ENCODE measurements around the gene AAK1.
"Not testable (repeated sequence)": the region's sequence is repeated elsewhere in the genome, so short reads cannot be mapped to it uniquely, and the experiment has no call there.

Gene AAK1

DNA sequence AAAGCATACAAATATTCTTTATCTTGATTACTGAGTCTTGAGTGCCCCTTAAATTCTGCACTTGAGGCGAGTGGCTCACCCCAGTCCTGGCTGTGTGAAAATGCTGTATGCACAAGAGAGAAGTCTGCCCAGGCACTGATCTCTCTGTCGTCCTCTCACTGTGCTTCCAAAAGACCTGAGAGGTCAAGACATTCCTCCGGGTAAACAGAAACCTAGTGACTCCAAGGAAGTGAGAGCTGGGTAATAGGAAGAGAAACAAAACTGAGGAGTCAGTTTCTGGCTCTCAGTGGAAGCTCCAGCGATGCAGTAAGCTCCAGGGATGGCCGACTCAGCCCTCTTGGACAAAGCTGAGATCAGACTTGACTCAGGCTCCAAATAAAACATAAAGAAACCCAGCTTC is 70.9 kb downstream of the AAK1 start:
- DNase-seq (ENCODE audit: low spot score): no peak

DNA sequence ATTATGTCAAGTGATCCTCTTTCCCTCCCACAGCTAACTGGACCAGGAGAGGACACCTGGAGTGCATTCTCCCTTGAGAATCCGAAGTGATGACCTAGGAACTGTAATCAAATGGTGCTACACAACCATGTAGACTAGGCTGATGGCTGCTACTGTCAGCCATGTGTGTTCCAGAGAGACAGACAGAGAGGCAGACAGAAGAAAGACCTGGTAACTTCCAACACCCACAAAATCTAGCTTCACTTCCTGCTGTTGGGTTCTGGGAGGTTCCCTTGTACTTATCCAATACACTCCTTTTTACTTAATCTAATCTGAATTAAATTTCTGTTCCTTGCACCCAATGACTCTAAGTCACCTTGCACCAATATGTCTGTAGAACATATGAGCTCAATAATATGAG is 72.3 kb downstream of the AAK1 start:
- no peak for DNase-seq (ENCODE audit: low spot score)

DNA sequence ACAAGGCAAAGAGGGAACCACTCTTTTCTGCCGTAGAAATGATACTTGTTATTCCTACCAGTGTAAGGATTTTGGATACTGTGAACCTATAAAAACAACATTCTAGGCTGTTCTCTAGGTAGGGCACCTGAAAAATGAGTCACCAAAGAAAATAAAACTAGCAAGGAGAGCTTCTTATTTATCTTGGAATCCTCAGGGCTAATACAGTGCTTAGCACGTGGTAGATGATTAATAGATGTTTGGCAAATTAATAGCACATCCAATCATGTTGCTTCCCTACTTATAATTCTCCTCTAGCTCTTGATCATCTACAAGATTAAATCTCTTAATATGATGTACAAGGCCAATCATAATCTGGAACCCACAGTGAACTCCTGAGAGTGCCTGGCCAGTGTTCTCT is 73.1 kb downstream of the AAK1 start:
- no peak for DNase-seq (ENCODE audit: low spot score)

DNA sequence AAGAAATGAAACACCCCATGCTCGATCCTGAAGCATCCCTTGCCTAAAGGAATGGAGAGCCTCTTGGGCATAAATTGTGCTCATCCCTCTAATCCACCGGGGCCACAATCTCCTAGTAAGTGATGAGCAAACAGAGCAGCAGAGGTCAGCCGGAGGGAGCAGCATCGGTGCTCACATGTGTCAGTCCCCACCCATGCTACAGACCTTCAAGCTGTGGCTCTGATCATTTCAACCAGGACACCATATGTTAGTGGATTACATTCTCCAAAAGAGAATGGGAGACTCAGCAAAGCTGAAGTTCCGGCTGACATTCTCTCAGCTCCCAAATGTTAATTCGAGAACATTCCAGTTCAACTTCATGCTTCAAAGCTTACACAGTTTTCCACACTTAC is 75.6 kb downstream of the AAK1 start:
- DNase-seq (ENCODE audit: low spot score): no peak

DNA sequence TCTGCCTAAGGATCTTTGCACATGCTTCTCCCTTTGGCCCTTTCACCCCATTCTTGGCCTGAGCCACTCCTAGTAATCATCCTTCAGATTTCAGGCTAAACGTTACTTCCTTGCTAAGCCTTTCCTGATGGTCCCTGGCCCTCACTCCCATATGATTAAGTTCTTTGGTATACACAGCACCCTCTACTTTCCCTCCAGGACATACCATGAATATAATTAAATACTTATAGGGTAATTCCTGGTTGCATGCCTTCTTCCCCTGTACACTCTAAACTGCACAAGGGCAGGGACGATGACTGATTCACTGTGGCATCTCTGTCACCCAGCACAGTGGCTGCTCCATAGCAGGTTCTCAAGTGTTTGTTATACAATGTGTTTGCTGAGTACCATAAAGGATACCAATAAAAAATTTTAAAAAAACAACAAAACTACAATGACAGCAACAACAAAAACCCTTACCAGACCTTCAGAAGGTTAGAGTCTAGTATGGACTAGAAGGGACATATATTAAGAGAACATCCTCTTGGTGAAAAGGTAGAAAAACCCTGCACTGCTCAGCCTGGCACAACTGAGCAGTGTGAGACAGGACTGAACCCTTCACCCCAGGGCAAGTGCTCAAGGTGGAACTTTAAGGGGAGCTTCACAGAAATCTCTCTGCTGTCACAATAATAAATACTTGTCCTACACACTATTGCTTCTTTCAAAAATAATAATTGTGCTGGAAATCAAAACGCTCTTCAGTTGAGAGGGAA is 76.2 kb downstream of the AAK1 start:
- DNase-seq (ENCODE audit: low spot score): no peak

DNA sequence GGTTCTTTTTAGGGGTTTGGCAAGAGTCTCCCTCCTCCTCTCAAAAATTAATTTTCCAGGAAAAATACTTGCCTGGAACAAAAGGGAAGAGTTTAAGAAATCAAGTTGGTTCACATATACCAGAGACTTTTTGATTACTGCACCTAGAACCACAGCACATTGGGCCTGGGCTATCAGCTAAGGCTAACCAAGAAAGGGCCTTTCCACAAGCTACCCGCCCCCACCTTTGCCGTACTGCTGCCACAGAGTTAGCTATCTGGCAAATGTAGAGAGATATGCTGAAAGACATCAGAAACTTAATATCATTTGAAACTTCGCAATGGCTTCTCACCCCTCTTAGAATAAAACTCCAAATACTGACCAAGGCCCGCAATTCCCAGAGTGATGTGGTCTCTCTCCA is 76.9 kb downstream of the AAK1 start:
- no peak for DNase-seq (ENCODE audit: low spot score)

DNA sequence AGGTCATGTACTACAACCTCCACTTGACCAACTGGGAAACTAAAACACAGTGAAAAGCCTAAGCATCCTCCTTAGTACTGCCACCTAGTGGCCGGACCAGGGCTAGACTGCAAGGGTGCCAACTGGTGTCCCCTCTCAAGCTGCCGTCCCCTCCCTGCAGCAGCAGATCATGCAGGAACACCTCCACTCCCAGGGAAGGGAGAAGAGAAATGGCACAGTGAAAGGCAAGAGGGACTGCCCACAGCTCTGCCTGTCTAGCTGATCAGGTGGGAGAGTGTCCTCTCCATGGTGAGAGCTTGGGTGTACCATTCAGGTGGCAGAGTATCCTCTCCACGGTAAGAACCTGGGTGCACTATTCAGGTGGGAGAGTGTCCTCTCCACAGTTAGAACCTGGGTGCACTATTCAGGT is 78.1 kb downstream of the AAK1 start:
- DNase-seq (ENCODE audit: low spot score): peak; percentile 20

DNA sequence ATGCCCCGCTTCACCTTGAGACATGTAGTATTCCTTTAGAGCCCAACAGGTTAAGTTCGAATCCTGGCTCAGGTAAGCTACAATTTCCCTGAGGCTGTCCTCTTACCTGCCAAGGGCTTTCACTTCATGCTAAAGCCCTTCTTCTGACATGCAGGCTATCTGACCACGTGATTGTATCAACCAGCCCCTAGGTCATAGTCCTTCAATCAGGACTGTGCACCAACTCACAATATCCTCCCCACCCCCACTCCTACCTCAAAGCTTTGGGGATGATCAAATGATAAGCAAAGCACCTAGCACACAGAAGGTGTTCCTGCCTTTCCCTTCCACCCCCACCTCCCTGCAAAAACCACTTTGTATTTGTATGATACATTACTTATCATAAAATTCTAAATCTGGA is 78.9 kb downstream of the AAK1 start:
- no peak for DNase-seq (ENCODE audit: low spot score)

DNA sequence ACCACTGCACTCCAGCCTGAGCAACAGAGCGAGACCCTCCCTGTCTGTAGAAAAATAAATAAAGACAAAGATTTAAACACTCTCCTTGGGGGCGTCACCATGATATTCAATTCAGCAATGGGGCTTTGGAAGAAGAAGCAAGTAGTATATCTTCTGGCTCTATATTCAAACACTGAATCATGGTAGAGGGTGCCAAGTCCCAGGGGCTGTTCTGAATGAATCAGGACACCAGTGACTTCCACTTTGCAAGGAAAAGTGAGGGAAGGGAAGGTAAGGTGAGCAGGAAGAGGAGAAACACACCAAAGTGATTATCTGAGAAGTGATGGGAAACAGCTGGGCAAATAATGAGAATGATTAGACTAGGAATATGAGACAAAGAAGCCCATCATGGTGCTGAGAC is 80.5 kb downstream of the AAK1 start:
- no peak for DNase-seq (ENCODE audit: low spot score)

DNA sequence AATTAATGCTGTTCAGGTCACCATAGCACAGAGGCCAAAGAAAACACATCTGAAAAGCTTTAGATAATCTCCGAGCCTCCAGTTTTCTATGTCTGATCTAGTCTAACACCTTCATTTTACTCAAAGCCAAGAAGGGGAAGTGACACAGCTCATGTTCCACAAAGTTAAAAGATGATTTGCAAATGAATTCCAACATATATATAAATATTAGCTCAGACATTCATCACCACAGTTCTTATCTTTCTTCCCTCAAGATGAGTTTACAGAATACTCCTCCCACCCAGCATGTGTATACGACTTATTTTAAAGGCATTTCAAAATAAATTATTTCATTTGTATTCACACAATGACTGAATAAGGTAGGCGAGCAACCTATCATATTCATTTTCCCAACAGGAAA is 82.4 kb downstream of the AAK1 start:
- no peak for DNase-seq (ENCODE audit: low spot score)

DNA sequence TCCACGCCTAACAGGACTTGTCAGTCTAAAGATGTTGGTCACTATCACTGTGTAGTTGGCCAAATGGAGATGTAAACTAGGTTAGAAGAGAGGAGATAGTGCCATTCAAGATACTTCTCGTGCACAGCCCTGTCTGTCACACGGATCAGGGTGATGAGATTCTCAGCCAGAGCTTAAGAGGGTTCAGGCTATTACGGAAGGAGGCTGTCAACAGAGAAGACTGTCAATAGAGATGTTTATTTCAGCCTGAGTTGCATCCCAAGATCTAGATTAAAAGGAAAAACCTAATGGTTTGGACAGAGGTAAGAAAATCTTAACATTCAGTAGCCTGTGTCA is 83.4 kb downstream of the AAK1 start:
- no peak for DNase-seq (ENCODE audit: low spot score)

DNA sequence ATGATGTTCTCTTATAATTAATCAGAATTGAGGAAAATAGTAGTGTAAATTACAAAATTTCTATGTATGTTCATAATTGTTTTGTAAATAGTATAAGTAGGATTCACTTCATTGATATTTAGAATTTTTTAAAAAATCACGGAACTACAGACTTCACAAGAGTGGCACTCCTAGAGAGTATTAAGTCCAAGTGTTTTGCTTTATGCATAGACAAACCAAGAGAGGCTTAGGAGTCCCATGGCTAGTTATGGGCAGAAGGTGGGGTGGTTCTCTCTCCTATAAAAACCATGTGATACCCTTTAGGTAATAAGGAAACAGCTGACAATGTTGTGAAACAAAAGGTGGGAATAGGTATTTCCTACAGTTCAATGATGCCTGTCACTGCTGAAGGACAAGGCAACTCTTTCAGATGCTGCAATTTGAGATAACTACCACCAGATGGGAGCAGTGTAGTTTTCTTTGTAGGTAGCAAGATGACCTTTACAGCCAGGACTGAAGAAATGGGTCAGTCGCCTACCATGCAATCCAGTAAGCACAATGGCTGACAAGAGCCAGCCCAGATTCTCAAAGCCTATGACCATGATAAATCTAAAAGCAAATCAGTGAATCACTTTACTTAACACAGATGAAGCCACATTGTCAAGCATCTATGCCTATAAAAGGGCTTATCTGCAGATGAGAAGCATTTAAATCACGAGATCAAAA is 83.9 kb downstream of the AAK1 start:
- peak; percentile 74 for DNase-seq (ENCODE audit: low spot score)

DNA sequence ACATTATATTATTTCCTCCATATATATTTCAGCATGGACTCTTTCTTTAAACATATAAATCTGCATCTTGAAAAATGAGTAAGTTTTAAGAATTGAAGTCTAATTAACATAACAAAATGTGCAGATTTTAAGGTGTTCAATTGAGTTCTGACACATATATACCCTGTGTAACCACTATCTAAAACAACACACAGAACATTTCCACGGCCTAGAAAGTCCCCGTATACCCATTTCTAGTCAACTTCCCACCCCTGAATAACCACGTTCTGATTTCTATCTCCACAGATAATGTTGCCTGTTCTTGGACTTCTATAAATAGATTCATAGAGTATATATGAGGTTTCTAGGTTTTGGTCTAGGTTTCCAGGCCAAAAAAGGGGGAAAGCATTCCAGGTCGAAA is 87.5 kb downstream of the AAK1 start:
- DNase-seq (ENCODE audit: low spot score): no peak

DNA sequence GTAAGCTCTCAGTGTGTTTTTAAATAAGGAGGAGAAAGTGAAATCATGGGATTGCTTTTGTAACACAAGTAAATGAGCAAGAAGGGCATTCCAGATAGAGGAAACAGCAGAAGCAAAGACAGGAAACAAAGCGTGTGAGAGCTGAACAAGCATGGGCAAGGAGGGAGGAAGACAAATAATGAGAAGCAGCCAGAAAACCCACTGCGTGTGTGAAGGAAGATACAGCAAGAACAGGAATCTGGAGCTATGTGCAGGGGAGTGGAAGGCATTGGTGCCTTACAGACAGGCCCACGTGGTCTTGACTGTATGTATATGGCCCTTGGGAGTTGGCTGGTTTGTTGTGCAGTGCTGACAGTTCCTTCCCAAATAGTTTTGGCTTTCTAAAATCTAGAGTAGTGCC is 88.6 kb downstream of the AAK1 start:
- DNase-seq (ENCODE audit: low spot score): no peak

DNA sequence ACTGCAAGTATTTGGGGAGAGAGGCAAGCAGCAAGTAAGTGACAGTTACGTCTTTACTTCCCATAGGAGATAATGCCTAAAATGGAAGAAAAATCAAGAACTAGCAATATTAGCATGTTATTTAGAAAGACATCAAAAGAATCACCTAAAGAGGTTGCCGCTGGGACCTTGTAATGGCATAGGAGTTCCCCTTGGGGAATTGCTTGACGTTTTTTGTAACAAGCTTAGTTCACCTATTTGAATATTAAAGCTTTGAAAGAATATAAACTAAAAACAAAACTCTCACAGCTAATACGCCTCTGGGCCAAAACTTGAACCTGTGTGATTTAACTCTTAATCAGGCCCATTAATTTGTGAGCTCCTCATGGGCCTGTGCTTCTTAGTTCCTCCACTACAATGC is 89.0 kb downstream of the AAK1 start:
- no peak for DNase-seq (ENCODE audit: low spot score)

DNA sequence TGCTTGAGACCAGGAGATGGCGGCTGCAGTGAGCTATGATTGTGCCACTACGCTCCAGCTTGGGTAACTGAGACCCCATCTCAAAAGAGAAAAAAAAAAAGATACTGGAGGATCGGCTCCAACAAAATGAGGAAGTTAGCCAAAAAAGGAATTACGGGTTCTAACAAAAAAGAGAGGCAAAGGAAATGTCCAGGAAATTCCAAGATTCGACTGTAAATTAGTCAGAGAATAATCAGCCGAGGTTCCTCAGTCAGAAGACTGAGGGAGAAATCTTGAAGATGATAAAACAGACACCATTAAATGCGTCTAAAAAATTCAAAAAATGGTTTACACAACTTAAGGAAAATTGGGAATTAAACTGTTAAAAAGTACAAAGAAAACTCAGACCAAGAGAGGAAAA is 89.5 kb downstream of the AAK1 start:
- no peak for DNase-seq (ENCODE audit: low spot score)

DNA sequence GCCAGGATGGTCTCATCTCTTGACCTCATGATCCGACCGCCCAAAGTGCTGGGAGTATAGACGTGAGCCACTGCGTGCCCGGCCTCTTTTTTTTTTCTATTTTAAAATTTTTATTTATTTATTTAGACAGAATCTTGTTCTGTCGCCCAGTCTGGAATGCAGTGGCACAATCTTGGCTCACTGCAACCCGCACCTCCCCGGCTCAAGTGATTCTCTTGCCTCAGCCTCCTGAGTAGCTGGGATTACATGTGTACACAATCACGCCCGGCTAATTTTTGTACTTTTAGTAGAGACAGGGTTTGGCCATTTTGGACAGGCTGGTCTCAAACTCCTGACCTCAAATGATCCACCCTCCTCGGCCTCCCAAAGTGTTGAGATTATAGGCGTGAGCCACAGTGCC is 93.0 kb downstream of the AAK1 start:
- DNase-seq (ENCODE audit: low spot score): not testable (repeated sequence)

DNA sequence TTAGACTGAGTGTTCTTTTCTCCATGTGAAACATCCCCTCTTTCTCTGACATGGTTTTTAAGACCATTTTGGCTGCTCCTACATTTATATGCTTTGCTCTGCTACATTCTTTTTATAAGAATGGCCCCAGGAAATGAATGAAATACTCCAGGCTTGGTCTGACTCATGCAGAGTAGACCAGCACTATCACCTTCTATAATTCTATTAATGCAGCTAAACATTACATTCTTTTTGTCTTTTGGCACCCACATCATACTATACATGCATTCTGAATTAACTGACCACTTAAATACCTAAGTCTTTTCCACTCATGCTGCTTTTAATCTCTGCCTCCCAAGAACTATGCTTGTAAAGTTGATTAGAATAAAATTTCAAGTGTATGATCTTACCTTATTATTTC is 94.1 kb downstream of the AAK1 start:
- DNase-seq (ENCODE audit: low spot score): no peak

DNA sequence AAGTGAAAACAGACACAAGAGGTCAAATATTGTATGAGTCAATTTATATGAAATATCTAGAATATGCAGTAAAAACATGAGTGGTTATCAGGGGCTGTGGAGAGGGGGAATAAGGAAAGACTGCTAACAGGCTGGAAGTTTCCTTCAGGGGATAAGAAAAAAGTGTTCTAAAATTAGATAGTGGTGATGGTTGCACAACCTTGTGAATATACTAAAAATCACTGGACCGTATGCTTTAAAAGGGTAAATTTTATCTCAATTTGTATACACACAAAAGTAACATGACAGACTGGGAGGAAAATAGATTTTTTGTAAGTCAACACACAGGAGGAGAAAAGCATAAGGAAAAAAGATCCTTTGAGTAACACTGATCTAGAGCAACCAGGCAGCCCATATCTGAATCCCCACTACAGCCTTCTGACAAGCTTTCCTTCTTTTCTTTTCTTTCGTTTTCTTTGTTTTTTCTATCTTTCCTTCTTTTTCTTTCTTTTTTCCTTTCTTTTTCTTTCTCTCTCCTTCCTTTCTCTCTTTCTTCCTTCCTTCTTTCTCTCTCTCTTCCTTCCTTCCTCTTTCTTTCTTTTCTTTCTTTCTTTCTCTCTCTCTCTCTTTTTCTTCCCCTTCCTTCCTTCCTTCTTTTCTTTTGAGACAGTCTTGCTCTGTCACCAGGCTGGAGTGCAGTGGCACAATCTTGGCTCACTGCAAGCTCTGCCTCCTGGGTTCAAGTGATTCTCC is 95.4 kb downstream of the AAK1 start:
- no peak for DNase-seq (ENCODE audit: low spot score)

DNA sequence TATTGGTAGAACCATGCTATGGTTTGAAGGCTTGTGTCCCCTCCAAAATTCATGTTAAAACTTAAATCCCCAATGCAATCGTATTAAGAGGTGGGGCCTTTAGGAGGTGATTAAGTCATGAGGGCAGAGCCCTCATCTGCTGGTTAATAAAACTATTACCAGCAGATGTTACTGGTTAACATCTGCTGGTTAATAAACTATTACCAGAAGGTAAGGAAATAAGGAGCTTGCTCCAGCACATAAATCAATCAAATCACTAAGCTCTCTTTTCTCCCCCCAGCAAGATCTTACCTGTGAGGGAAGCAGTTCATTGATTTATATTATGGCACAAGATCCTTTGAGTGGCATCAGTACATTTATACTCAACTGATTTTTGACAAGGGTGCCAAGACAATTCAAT is 96.9 kb downstream of the AAK1 start:
- no peak for DNase-seq (ENCODE audit: low spot score)

DNA sequence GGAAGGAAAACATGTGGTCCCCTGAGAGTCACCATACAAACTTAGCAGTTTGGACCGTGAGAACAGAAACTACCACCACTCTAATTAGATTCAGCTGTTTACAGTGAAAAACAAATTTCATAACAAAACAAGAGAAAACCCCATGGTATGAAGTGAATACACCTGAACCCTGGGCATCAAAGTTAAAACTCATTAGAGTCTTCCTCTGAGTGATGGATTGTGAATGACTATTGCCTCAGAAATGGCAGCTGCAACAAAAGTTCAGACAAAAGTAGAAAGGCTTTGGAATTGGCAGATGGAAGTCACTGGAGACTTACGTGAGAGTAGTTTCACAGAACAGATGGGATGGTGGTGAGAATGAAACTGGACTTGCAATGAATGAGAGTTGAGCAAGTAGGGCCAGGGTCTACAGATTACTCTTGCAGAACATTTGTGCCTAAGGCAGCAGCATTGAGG is 98.0 kb downstream of the AAK1 start:
- no peak for DNase-seq (ENCODE audit: low spot score)

DNA sequence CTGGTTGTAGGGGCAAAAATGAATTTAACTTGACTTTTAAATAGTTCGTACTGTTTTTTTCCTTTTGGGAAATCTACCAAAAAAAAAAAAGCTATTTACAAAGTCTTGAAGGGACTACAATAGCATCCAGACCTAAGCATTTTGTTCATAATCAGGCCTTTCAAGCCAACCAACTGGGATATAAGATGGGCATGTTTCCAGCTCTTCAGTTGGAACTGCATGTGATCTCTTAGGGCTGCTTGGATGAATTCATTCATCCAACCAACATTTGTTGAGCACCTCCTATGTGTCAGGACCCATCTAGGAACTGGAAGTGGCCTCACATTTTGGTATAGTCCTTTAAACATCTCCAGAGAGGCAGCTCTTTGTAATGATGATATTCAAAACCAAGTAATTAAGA is 98.6 kb downstream of the AAK1 start:
- no peak for DNase-seq (ENCODE audit: low spot score)

DNA sequence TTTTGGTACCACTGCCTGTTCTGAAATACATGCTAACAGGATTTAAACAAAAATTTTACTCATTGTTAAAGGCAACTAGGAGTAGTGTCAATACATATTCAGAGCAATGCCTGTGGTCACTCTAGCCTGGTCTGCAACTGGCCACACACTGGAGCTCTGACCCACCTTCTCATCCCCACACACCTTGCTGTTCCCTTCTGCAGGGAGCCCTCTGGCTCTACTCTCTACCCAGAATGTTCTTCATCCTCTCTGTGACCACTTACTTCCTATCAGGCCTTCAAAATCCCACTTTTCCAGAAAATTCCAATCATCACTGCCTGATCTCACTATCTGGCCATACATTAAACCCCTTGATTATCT is 104.0 kb downstream of the AAK1 start:
- DNase-seq (ENCODE audit: low spot score): no peak

Measured in RKO (cell line).